Liver (tissue), 9 donors: Measurements from ENCODE around the gene PFKL. TPM values are rescaled to one million over a fixed set of nuclear protein-coding genes. Genes with fewer than 3 reads are reported as not detected.

Experiments used
- DNase-seq: peaks from one replicate; pipeline ENCODE4 v3.0.0-alpha.2; 2017; ENCODE audit warnings: low spot score
- H3K27ac ChIP-seq, 2 donors: one replicate each; pipeline ENCODE4 v1.7.0; 2013; ENCODE audit warnings: inconsistent platforms in 2 of 2, low read length in 2 of 2, control low read depth in 1 of 2, low read depth in 1 of 2, mild to moderate bottlenecking in 1 of 2
- H3K27me3 ChIP-seq, 4 donors: one replicate each; pipeline versions ENCODE4 v1.6.1 to v1.7.0; 2013; ENCODE audit warnings: low read length in 3 of 4, inconsistent platforms in 1 of 4, mild to moderate bottlenecking in 1 of 4, moderate library complexity in 1 of 4; ENCODE audit not compliant: control insufficient read depth in 4 of 4, insufficient read depth in 4 of 4
- H3K36me3 ChIP-seq, 4 donors: one replicate each; pipeline versions ENCODE4 v1.6.1 to v1.7.0; 2013; ENCODE audit warnings: low read length in 3 of 4, mild to moderate bottlenecking in 3 of 4, low read depth in 1 of 4, moderate library complexity in 1 of 4; ENCODE audit not compliant: control insufficient read depth in 4 of 4, insufficient read depth in 3 of 4
- H3K4me1 ChIP-seq, 4 donors: one replicate each; pipeline versions ENCODE4 v1.6.1 to v1.7.0; 2013; ENCODE audit warnings: low read length in 3 of 4, mild to moderate bottlenecking in 3 of 4, moderate library complexity in 1 of 4; ENCODE audit not compliant: control insufficient read depth in 4 of 4, insufficient read depth in 4 of 4
- H3K4me3 ChIP-seq, 3 donors: one replicate each; pipeline versions ENCODE4 v1.6.1 to v1.7.0; 2013; ENCODE audit warnings: low read length in 3 of 3, control low read depth in 1 of 3, low read depth in 1 of 3, mild to moderate bottlenecking in 1 of 3
- H3K9ac ChIP-seq, 2 donors: one replicate each; pipeline ENCODE4 v1.7.0; 2013; ENCODE audit warnings: low read length in 2 of 2, mild to moderate bottlenecking in 2 of 2, moderate library complexity in 2 of 2, control low read depth in 1 of 2, low read depth in 1 of 2
- H3K9me3 ChIP-seq, 4 donors: one replicate each; pipeline versions ENCODE4 v1.6.1 to v1.7.0; 2013; ENCODE audit warnings: low read length in 3 of 4; ENCODE audit not compliant: control insufficient read depth in 4 of 4
- ATF3 ChIP-seq: IDR thresholded peaks from 2 replicates; pipeline ENCODE4 v1.6.1; 2016; ENCODE audit warnings: antibody characterized with exemption
- CTCF ChIP-seq: fragments of 150-350 bp; IDR thresholded peaks from 2 replicates; pipeline ENCODE4 v1.5.1; 2017; ENCODE audit warnings: improper control_type of control experiment, low read depth, low read length; ENCODE audit not compliant: missing input control
- EGR1 ChIP-seq, 2 donors: IDR thresholded peaks; 2 replicates each; pipeline ENCODE4 v1.6.1; 2016 to 2018; ENCODE audit warnings: antibody characterized with exemption in 2 of 2, low read depth in 2 of 2
- FOXA1 ChIP-seq: IDR thresholded peaks from 2 replicates; pipeline ENCODE4 v1.6.1; 2016; ENCODE audit warnings: antibody characterized with exemption
- FOXA2 ChIP-seq: IDR thresholded peaks from 2 replicates; pipeline ENCODE4 v1.6.1; 2016; ENCODE audit warnings: antibody characterized with exemption
- GABPA ChIP-seq, 2 donors: IDR thresholded peaks in 1 of 2; conservative IDR thresholded peaks in 1 of 2; 2 replicates each; pipeline ENCODE4 v1.6.1; 2016; ENCODE audit warnings: antibody characterized with exemption in 2 of 2, mild to moderate bottlenecking in 1 of 2, moderate library complexity in 1 of 2
- HNF4A ChIP-seq, 2 donors: conservative IDR thresholded peaks; 2 replicates each; pipeline ENCODE4 v1.6.1; 2016; ENCODE audit warnings: antibody characterized with exemption in 2 of 2, mild to moderate bottlenecking in 2 of 2
- JUND ChIP-seq, 2 donors: IDR thresholded peaks; 2 replicates each; pipeline ENCODE4 v1.6.1; 2016; ENCODE audit warnings: antibody characterized with exemption in 2 of 2
- NR2F2 ChIP-seq: IDR thresholded peaks from 2 replicates; pipeline ENCODE4 v1.6.1; 2016; ENCODE audit warnings: antibody characterized with exemption
- RAD21 ChIP-seq, 2 donors: IDR thresholded peaks; 2 replicates each; pipeline ENCODE4 v1.6.1; 2016; ENCODE audit warnings: antibody characterized with exemption in 2 of 2, mild to moderate bottlenecking in 2 of 2
- RXRA ChIP-seq, 2 donors: IDR thresholded peaks; 2 replicates each; pipeline ENCODE4 v1.6.1; 2017 to 2018; ENCODE audit warnings: antibody characterized with exemption in 2 of 2, mild to moderate bottlenecking in 1 of 2
- SP1 ChIP-seq: IDR thresholded peaks from 2 replicates; pipeline ENCODE4 v1.6.1; 2018; ENCODE audit warnings: antibody characterized with exemption, mild to moderate bottlenecking
- TAF1 ChIP-seq: conservative IDR thresholded peaks from 2 replicates; pipeline ENCODE4 v1.6.1; 2016; ENCODE audit warnings: antibody characterized with exemption, mild to moderate bottlenecking
- WGBS: extraction: QIAGEN DNeasy Blood & Tissue Kit; methylation state at CpG from one replicate; pipeline ENCODE4 v1.1.7; 2013; 5-methylcytosine and 5-hydroxymethylcytosine counted together
- polyA plus RNA-seq, 2 donors: library from polyadenylated mRNA; stranded (reverse) in 1 of 2; unstranded in 1 of 2; fragments of 200-250 nt in 1 of 2; fragments of >200 nt in 1 of 2; fragmentation: Nextera tagmentation in 1 of 2; extraction: Ambion mirVana in 1 of 2; gene quantifications; one replicate each; pipeline versions ENCODE4 v1.2.1 to v1.2.3, GENCODE V29; 2013 to 2015
- total RNA-seq, 2 donors: library from RNA; depleted of rRNA; stranded (reverse); fragments of >200 nt; gene quantifications; one replicate each; pipeline ENCODE4 v1.2.3, GENCODE V29; 2014
- TF ChIP-seq, protein P1 (sequence below): IDR thresholded peaks from 2 replicates; pipeline ENCODE4 v1.6.1; 2016; ENCODE audit warnings: antibody characterized with exemption, mild to moderate bottlenecking
- TF ChIP-seq, protein P2 (sequence below): IDR thresholded peaks from 2 replicates; pipeline ENCODE4 v1.6.1; 2016; ENCODE audit warnings: antibody characterized with exemption
- donor health status: healthy.
- donor health status: healthy.
- donor health status: healthy.
- donor health status: healthy.
- donor health status: healthy.

Gene PFKL
- total and polyA plus RNA-seq, 4 donors: 48.1 to 98.4 (median 81.0) TPM

DNA sequence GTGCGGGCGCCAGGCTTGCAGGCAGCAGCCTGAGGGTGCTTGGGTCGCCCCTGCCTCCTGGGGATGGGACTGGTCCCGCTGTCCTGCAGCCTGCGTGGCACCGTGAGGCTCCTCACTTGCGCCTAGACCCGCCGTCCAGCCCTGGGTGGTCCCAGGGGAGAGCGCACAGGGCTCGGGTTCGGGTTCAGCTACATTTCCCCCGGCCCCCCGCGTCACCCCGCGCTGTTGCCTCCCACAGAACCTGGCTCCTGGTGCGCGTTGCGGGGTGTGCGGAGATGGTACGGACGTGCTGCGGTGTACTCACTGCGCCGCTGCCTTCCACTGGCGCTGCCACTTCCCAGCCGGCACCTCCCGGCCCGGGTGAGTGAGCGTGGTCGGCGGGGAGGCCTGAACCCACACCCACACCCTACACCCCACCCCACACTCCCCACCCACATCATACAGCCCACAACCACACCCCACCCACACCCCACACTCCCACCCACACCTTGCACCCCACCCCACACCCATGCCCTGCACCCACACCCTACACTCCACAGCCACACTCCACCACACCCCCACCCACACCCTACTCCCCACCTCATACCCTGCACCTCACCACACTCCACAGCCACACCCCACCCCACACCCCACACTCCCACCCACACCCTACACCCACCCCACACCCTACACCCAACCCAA, 6.2 kb upstream of the PFKL start (continued):
- TF ChIP-seq, protein P1, sequence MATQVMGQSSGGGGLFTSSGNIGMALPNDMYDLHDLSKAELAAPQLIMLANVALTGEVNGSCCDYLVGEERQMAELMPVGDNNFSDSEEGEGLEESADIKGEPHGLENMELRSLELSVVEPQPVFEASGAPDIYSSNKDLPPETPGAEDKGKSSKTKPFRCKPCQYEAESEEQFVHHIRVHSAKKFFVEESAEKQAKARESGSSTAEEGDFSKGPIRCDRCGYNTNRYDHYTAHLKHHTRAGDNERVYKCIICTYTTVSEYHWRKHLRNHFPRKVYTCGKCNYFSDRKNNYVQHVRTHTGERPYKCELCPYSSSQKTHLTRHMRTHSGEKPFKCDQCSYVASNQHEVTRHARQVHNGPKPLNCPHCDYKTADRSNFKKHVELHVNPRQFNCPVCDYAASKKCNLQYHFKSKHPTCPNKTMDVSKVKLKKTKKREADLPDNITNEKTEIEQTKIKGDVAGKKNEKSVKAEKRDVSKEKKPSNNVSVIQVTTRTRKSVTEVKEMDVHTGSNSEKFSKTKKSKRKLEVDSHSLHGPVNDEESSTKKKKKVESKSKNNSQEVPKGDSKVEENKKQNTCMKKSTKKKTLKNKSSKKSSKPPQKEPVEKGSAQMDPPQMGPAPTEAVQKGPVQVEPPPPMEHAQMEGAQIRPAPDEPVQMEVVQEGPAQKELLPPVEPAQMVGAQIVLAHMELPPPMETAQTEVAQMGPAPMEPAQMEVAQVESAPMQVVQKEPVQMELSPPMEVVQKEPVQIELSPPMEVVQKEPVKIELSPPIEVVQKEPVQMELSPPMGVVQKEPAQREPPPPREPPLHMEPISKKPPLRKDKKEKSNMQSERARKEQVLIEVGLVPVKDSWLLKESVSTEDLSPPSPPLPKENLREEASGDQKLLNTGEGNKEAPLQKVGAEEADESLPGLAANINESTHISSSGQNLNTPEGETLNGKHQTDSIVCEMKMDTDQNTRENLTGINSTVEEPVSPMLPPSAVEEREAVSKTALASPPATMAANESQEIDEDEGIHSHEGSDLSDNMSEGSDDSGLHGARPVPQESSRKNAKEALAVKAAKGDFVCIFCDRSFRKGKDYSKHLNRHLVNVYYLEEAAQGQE: no peak
- TF ChIP-seq RAD21 (IDR thresholded peaks at IDR 0.05) (no peak), FOXA2 (no peak), SP1 (no peak)

DNA sequence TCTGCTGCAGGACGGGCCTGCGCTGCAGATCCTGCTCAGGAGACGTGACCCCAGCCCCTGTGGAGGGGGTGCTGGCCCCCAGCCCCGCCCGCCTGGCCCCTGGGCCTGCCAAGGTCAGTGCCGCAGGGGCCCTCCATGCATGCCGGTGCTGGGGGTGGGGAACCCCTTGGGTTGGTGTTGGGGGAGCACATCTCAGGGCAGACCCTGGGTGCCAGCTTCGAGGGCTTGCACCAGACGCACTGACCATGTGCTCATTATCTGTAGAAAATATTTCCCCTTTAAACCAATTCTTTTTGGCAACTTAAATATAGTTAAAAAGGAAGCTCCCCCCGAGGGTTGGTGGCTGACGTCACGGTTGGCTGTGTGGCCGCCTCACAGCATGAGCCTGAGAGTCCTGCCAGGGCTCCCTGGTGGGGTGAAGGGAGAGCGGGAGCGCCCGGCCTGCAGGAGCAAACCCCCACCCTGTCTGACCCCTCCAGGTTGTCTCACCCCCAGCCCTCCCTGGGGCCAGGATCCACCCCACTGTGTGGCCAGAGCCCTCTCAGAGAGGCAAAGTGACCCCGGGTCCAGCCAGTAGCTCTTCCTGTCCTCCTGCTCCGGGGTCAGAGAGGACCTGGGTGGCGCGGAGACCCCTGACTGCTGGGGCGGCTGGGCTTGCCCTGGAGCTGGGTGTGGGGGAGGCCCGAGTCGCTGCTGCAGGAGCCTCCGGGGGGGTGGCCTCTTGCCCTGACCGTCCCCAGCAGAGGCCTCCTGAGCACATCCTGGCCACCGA, 5.3 kb upstream of the PFKL start:
- Histone ChIP-seq H3K9ac (no peak overlapping the region), H3K36me3 (no peaks in the 10 kb centered on the region), H3K27ac (no peak overlapping the region), H3K9me3 (no peaks in the 10 kb centered on the region), H3K4me3 (no peak overlapping the region), H3K4me1 (peaks cover 0 to 13% (median 11%) of the 10 kb centered on the region in 4 donors), H3K27me3 (no peaks in the 10 kb centered on the region)
- 74% methylated on average over 26 of the region's 26 CpGs for WGBS
- DNase-seq: no peak
- TF ChIP-seq, protein P2, sequence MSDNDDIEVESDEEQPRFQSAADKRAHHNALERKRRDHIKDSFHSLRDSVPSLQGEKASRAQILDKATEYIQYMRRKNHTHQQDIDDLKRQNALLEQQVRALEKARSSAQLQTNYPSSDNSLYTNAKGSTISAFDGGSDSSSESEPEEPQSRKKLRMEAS: no peak
- TF ChIP-seq EGR1 (IDR thresholded peaks at IDR 0.05; ENCODE audit: low read depth in 2 of 2) (no peak), NR2F2 (no peak), FOXA1 (no peak), TAF1 (no peak), JUND (IDR thresholded peaks at IDR 0.05) (no peak), HNF4A (conservative IDR thresholded peaks at IDR 0.05) (no peak), GABPA (IDR thresholded peaks at IDR 0.05 in 1 of 2, conservative IDR thresholded peaks at IDR 0.05 in 1 of 2) (no peak), RXRA (IDR thresholded peaks at IDR 0.05) (no peak), ATF3 (no peak), CTCF (no peak), RAD21 (IDR thresholded peaks at IDR 0.05) (no peak)
